Endothelial cell (in vitro differentiated cells): Measurements from ENCODE around the gene UBA52. TPM values are rescaled to one million over a fixed set of nuclear protein-coding genes. Genes with fewer than 3 reads are reported as not detected.

Source experiments
- DNase-seq: peaks from one replicate; pipeline ENCODE4 v3.0.0; 2021; ENCODE audit warnings: low spot score
- H3K27ac Mint-ChIP-seq: one replicate; pipeline ENCODE4 v1.8.0; 2021; ENCODE audit warnings: mixed read lengths, inconsistent platforms; ENCODE audit not compliant: unreplicated experiment
- H3K27me3 Mint-ChIP-seq: one replicate; pipeline ENCODE4 v1.8.0; 2021; ENCODE audit warnings: mild to moderate bottlenecking, moderate library complexity, mixed read lengths, inconsistent platforms; ENCODE audit not compliant: unreplicated experiment
- H3K36me3 Mint-ChIP-seq: one replicate; pipeline ENCODE4 v1.8.0; 2021; ENCODE audit warnings: mild to moderate bottlenecking, low read depth, mixed read lengths, inconsistent platforms; ENCODE audit not compliant: unreplicated experiment
- H3K4me1 Mint-ChIP-seq: one replicate; pipeline ENCODE4 v1.8.0; 2021; ENCODE audit warnings: mild to moderate bottlenecking, mixed read lengths, inconsistent platforms; ENCODE audit not compliant: unreplicated experiment
- H3K4me3 Mint-ChIP-seq: one replicate; pipeline ENCODE4 v1.8.0; 2021; ENCODE audit warnings: mild to moderate bottlenecking, mixed read lengths, inconsistent platforms; ENCODE audit not compliant: unreplicated experiment
- H3K9me3 Mint-ChIP-seq: one replicate; pipeline ENCODE4 v1.8.0; 2021; ENCODE audit warnings: mixed read lengths, inconsistent platforms; ENCODE audit not compliant: unreplicated experiment
- total RNA-seq: library from RNA; stranded (reverse); fragmentation: NEBNext Ultra II Directional; extraction: Animal tissue kit (Norgen Biotek cat#: 25700); gene quantifications from one replicate; pipeline ENCODE4 v1.2.1, GENCODE V29; 2021; ENCODE audit not compliant: unreplicated experiment
- TF ChIP-seq, protein P1 (sequence below): fragments of 200-600 bp; sonication (generic); IDR thresholded peaks from one replicate; pipeline ENCODE4 v1.5.0; 2021; ENCODE audit warnings: antibody characterized with exemption; ENCODE audit not compliant: unreplicated experiment

UBA52 gene
- total RNA-seq, 1 donor from 2014 or later = 1,465 TPM

DNA sequence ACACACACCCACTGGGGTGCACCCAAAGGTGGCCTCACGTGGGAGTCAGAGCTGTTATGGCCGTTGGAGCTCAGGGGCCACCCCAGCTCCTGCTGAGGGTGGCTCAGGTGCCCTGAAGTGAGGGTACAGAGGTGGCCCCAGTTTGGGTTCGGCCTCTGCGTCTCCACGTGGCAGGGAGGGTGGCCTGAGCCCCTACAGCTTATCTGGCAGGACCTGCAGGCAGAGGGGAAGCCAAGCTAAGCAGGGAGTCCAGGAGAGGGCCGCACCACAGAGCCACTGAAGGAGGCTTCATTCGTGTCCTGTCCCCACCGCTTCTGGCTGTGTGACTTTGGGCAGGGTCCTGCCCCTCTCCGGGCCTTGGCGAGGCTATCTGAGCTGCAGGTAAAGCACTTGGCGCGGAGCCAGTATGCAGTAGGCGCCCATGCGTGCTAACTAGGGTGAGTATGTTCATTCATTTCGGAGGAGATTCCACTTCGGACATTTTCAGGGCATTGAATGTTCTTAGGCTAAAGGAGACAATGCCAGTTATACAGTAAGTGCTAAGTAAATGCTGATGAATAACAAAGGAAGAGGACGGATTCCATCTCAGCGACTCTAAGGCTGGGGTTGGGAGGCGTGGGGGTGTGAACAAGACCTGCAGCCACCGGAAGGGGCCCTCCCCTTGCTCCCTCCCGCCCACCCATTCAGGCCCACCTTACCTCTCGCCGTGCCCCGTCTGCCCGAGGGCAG lies 21.9 kb downstream of the UBA52 start:
- peaks cover 22% of the 10 kb centered on the region for H3K27me3 Mint-ChIP-seq
- H3K9me3 Mint-ChIP-seq = no peaks in the 10 kb centered on the region
- H3K36me3 Mint-ChIP-seq = peaks cover 3% of the 10 kb centered on the region
- TF ChIP-seq, protein P1, sequence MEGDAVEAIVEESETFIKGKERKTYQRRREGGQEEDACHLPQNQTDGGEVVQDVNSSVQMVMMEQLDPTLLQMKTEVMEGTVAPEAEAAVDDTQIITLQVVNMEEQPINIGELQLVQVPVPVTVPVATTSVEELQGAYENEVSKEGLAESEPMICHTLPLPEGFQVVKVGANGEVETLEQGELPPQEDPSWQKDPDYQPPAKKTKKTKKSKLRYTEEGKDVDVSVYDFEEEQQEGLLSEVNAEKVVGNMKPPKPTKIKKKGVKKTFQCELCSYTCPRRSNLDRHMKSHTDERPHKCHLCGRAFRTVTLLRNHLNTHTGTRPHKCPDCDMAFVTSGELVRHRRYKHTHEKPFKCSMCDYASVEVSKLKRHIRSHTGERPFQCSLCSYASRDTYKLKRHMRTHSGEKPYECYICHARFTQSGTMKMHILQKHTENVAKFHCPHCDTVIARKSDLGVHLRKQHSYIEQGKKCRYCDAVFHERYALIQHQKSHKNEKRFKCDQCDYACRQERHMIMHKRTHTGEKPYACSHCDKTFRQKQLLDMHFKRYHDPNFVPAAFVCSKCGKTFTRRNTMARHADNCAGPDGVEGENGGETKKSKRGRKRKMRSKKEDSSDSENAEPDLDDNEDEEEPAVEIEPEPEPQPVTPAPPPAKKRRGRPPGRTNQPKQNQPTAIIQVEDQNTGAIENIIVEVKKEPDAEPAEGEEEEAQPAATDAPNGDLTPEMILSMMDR = no peak
- H3K27ac Mint-ChIP-seq = peak overlapping the region; percentile 57
- H3K4me1 Mint-ChIP-seq = peaks cover 13% of the 10 kb centered on the region
- H3K4me3 Mint-ChIP-seq = no peak overlapping the region
- DNase-seq = no peak

DNA sequence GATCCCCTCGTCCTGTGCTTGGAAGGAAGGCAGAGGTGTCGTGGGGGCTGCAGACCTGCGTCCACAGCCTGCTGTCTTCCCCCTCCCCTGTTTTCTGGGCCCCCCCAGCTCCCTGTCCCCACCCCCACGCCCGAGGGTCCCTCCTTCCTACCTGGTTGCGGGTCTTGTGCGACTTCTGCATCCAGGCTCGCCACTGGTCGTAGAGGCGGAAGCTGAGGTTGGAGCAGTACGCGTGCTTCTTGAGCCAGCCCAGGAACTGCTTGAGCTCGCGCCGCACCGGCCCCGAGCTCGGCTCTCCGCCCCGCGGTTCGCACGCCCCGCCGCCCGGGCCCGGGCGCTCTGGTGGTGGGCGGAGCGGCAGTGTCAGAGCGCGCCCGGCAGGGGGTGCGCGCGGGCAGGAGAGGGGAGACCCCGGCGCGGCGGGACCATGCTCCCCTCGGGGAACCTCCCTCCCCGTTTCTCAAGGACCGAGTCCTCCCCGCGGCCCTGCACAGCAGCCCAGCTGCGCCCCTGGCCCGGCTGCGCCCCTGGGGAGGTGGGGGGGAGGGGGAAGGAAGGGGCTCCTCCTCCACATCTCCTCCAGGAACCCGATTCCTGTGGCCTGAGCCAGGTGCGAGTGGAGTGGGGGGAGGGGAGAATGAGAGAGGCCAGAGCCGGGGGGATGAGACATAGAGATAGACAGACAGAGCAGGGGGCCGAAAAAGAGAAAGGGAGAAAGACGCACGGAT lies 22.6 kb downstream of the UBA52 start:
- peaks cover 29% of the 10 kb centered on the region for H3K27me3 Mint-ChIP-seq

DNA sequence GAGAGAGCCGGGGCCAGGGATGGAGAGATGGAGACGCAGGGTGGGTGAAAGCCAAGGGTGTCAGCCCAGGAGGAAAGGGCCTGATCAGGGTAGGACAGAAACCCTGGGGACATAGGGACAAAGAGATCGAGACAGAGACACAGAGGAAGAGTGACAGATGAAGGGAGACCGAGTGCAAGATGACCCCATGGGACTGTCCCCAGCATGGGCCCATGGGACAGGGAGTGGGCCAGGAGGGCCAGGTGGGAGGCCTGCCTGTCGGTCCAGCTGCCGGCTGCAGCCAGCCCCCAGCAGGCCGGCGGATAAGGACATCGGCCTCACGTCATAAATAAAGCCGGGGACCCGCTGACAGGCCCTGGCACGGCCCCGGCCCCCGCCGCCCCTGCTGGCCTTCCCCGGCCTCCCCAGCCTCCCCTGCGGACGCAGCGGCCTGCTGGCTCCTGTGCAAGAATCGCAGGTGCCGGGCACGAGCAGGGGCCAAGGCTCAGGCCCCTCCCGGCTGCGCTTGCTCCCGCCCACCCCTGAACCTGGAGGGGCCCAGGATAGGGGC lies 23.2 kb downstream of the UBA52 start:
- TF ChIP-seq, protein P1 = no peak
- no peak for DNase-seq
- H3K36me3 Mint-ChIP-seq = peaks cover 3% of the 10 kb centered on the region
- peak overlapping the region; percentile 63 for H3K4me3 Mint-ChIP-seq
- peaks cover 10% of the 10 kb centered on the region for H3K4me1 Mint-ChIP-seq
- peaks cover 29% of the 10 kb centered on the region for H3K27me3 Mint-ChIP-seq
- no peak overlapping the region for H3K27ac Mint-ChIP-seq
- no peaks in the 10 kb centered on the region for H3K9me3 Mint-ChIP-seq

More for the DNA sequence above, 22.6 kb downstream of the UBA52 start:
- Mint-ChIP-seq H3K4me3 (peak overlapping the region; percentile 63), H3K27ac (no peak overlapping the region), H3K36me3 (peaks cover 3% of the 10 kb centered on the region), H3K9me3 (no peaks in the 10 kb centered on the region), H3K4me1 (peaks cover 13% of the 10 kb centered on the region)
- TF ChIP-seq, protein P1 = peak; percentile 90
- peak; percentile 85 for DNase-seq

DNA sequence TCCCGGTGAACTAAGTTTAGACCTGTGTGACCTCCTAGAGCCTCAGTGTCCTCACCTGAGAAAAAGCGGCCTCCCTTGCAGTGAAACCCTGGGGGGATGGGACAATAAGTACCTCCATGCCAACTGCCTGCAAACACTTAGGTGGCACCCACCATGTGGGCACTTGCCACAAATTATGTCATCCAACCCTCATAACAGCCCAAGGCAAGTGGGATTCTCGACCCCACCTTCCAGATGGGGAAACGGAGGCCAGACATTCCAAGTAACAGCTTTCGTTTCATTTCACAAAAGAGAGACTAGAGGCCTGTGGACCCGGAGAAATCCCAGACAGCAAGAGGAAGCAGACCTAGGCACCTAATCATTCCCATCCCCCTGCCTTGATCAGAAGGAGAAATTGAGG lies 23.8 kb downstream of the UBA52 start:
- TF ChIP-seq, protein P1 = no peak
- Mint-ChIP-seq H3K9me3 (no peaks in the 10 kb centered on the region), H3K27ac (peak overlapping the region; percentile 20), H3K27me3 (peaks cover 28% of the 10 kb centered on the region), H3K4me1 (peaks cover 7% of the 10 kb centered on the region), H3K36me3 (peaks cover 3% of the 10 kb centered on the region), H3K4me3 (no peak overlapping the region)
- DNase-seq = no peak
